ENCODE measurements around the gene CDKAL1. TPM values are rescaled to one million over a fixed set of nuclear protein-coding genes. Genes with fewer than 3 reads are reported as not detected.

CDKAL1 gene
- total and polyA plus RNA-seq, 2 experiments from 2014 or later, result 14.4 to 19.5 TPM

GRCh38 chr6:20699402-20699801 is 165.1 kb downstream of the CDKAL1 start:
- Histone ChIP-seq H3K4me2 (no peak overlapping the region), H3K9me3 (ENCODE audit: low read depth) (no peaks in the 10 kb centered on the region), H3K9me2 (replicated peaks; ENCODE audit: insufficient read depth) (no peaks in the 10 kb centered on the region), H3K27ac (no peak overlapping the region), H2AFZ (no peak overlapping the region), H3K4me1 (ENCODE audit: insufficient read depth) (no peaks in the 10 kb centered on the region), H3K27me3 (no peaks in the 10 kb centered on the region), H4K20me1 (ENCODE audit: insufficient read depth, poor library complexity, severe bottlenecking) (no peaks in the 10 kb centered on the region), H3K79me2 (no peaks in the 10 kb centered on the region), H3K4me3 (no peak overlapping the region), H3K36me3 (replicated peaks; ENCODE audit: insufficient read depth, low read depth) (no peaks in the 10 kb centered on the region)
- TF ChIP-seq CTCF (IDR thresholded peaks at IDR 0.05; ENCODE audit: poor library complexity) (no peak), EZH2 (IDR thresholded peaks at IDR 0.05; ENCODE audit: borderline replicate concordance) (no peak)
- DNase-seq (ENCODE audit: low spot score), result no peak
- WGBS (ENCODE audit: low lambda C conversion rate, missing lambda C conversion rate), result 65% methylated on average over 4 of the region's 4 CpGs

GRCh38 chr6:20700375-20700774 is 166.1 kb downstream of the CDKAL1 start:
- no peaks in the 10 kb centered on the region for H3K9me3 ChIP-seq (ENCODE audit: low read depth)
- DNase-seq (ENCODE audit: low spot score), result no peak
- no peak overlapping the region for H3K4me3 ChIP-seq
- no peaks in the 10 kb centered on the region for H3K79me2 ChIP-seq
- H4K20me1 ChIP-seq (ENCODE audit: insufficient read depth, poor library complexity, severe bottlenecking), result no peaks in the 10 kb centered on the region
- TF ChIP-seq EZH2phosphoT487 (IDR thresholded peaks at IDR 0.05; ENCODE audit: low read depth, severe bottlenecking, unreplicated experiment), result no peak
- no peak for TF ChIP-seq EZH2 (IDR thresholded peaks at IDR 0.05; ENCODE audit: borderline replicate concordance)
- TF ChIP-seq CTCF (IDR thresholded peaks at IDR 0.05; ENCODE audit: poor library complexity), result no peak
- no peaks in the 10 kb centered on the region for H3K4me1 ChIP-seq (ENCODE audit: insufficient read depth)
- H2AFZ ChIP-seq, result no peak overlapping the region
- H3K27me3 ChIP-seq, result no peaks in the 10 kb centered on the region
- H3K27ac ChIP-seq, result no peak overlapping the region
- no peaks in the 10 kb centered on the region for H3K36me3 ChIP-seq (replicated peaks; ENCODE audit: insufficient read depth, low read depth)
- no peak overlapping the region for H3K4me2 ChIP-seq
- no peaks in the 10 kb centered on the region for H3K9me2 ChIP-seq (replicated peaks; ENCODE audit: insufficient read depth)

GRCh38 chr6:20702366-20702765 is 168.1 kb downstream of the CDKAL1 start:
- no peak for DNase-seq (ENCODE audit: low spot score)
- Histone ChIP-seq H2AFZ (no peak overlapping the region), H3K27ac (no peak overlapping the region), H3K9me3 (ENCODE audit: low read depth) (no peaks in the 10 kb centered on the region), H3K4me3 (no peak overlapping the region), H3K79me2 (no peaks in the 10 kb centered on the region), H3K27me3 (no peaks in the 10 kb centered on the region), H3K36me3 (replicated peaks; ENCODE audit: insufficient read depth, low read depth) (no peaks in the 10 kb centered on the region), H3K4me2 (no peak overlapping the region), H3K4me1 (ENCODE audit: insufficient read depth) (no peaks in the 10 kb centered on the region), H4K20me1 (ENCODE audit: insufficient read depth, poor library complexity, severe bottlenecking) (no peaks in the 10 kb centered on the region), H3K9me2 (replicated peaks; ENCODE audit: insufficient read depth) (no peaks in the 10 kb centered on the region)
- no peak for TF ChIP-seq CTCF (IDR thresholded peaks at IDR 0.05; ENCODE audit: poor library complexity)
- no peak for TF ChIP-seq EZH2phosphoT487 (IDR thresholded peaks at IDR 0.05; ENCODE audit: low read depth, severe bottlenecking, unreplicated experiment)
- TF ChIP-seq EZH2 (IDR thresholded peaks at IDR 0.05; ENCODE audit: borderline replicate concordance), result no peak
- 98% methylated on average over 13 of the region's 13 CpGs for WGBS (ENCODE audit: low lambda C conversion rate, missing lambda C conversion rate)

- no peaks in the 10 kb centered on the region for H3K79me2 ChIP-seq
Measured at GRCh38 chr6:20703049-20703448, 168.8 kb downstream of the CDKAL1 start.

More at GRCh38 chr6:20703049-20703448, 168.8 kb downstream of the CDKAL1 start:
- Histone ChIP-seq H3K36me3 (replicated peaks; ENCODE audit: insufficient read depth, low read depth) (no peaks in the 10 kb centered on the region), H3K9me3 (ENCODE audit: low read depth) (no peaks in the 10 kb centered on the region), H3K4me1 (ENCODE audit: insufficient read depth) (no peaks in the 10 kb centered on the region), H3K4me2 (no peak overlapping the region), H4K20me1 (ENCODE audit: insufficient read depth, poor library complexity, severe bottlenecking) (no peaks in the 10 kb centered on the region), H3K4me3 (no peak overlapping the region), H3K27ac (no peak overlapping the region), H2AFZ (no peak overlapping the region), H3K9me2 (replicated peaks; ENCODE audit: insufficient read depth) (no peaks in the 10 kb centered on the region), H3K27me3 (no peaks in the 10 kb centered on the region)
- DNase-seq (ENCODE audit: low spot score), result no peak
- TF ChIP-seq EZH2 (IDR thresholded peaks at IDR 0.05; ENCODE audit: borderline replicate concordance), result no peak
- no peak for TF ChIP-seq CTCF (IDR thresholded peaks at IDR 0.05; ENCODE audit: poor library complexity)
- no peak for TF ChIP-seq EZH2phosphoT487 (IDR thresholded peaks at IDR 0.05; ENCODE audit: low read depth, severe bottlenecking, unreplicated experiment)
- 95% methylated on average over 3 of the region's 3 CpGs for WGBS (ENCODE audit: low lambda C conversion rate, missing lambda C conversion rate)

All from hepatocyte (in vitro differentiated cells).